DMS79 (cell line): ENCODE data around the gene KCNJ18.
"Not testable (repeated sequence)": the region's sequence is repeated elsewhere in the genome, so short reads cannot be mapped to it uniquely, and the experiment has no call there.

ENCODE experiments used
- DNase-seq: peaks from one replicate; lab custom pipeline; 2025; lab: John Stamatoyannopoulos, UW

The KCNJ18 gene

GRCh38 chr17:21724216-21725006 lies 32.1 kb downstream of the KCNJ18 start:
- not testable (repeated sequence) for DNase-seq

GRCh38 chr17:21731076-21731475 lies 38.8 kb downstream of the KCNJ18 start:
- not testable (repeated sequence) for DNase-seq

GRCh38 chr17:21733931-21734330 lies 41.6 kb downstream of the KCNJ18 start:
- not testable (repeated sequence) for DNase-seq

- not testable (repeated sequence) for DNase-seq
Observed at GRCh38 chr17:21735814-21736213, 43.5 kb downstream of the KCNJ18 start.

- not testable (repeated sequence) for DNase-seq
Observed at GRCh38 chr17:21737015-21737580, 44.8 kb downstream of the KCNJ18 start.

GRCh38 chr17:21738241-21738640 lies 45.9 kb downstream of the KCNJ18 start:
- not testable (repeated sequence) for DNase-seq

- DNase-seq: not testable (repeated sequence)
Observed at GRCh38 chr17:21738877-21739474, 46.7 kb downstream of the KCNJ18 start.

GRCh38 chr17:21739485-21739884 lies 47.2 kb downstream of the KCNJ18 start:
- not testable (repeated sequence) for DNase-seq

- DNase-seq: not testable (repeated sequence)
Observed at GRCh38 chr17:21740836-21741235, 48.5 kb downstream of the KCNJ18 start.

GRCh38 chr17:21741520-21741919 lies 49.2 kb downstream of the KCNJ18 start:
- DNase-seq: not testable (repeated sequence)

- no peak for DNase-seq
Observed at GRCh38 chr17:21742326-21742725, 50.0 kb downstream of the KCNJ18 start.

GRCh38 chr17:21744151-21744550 lies 51.8 kb downstream of the KCNJ18 start:
- not testable (repeated sequence) for DNase-seq

- DNase-seq: not testable (repeated sequence)
Observed at GRCh38 chr17:21744621-21745020, 52.3 kb downstream of the KCNJ18 start.

GRCh38 chr17:21745385-21746054 lies 53.2 kb downstream of the KCNJ18 start:
- DNase-seq: not testable (repeated sequence)

- not testable (repeated sequence) for DNase-seq
Observed at GRCh38 chr17:21746415-21746814, 54.1 kb downstream of the KCNJ18 start.

- not testable (repeated sequence) for DNase-seq
Observed at GRCh38 chr17:21747195-21747915, 55.0 kb downstream of the KCNJ18 start.

GRCh38 chr17:21748686-21749085 lies 56.4 kb downstream of the KCNJ18 start:
- not testable (repeated sequence) for DNase-seq

- not testable (repeated sequence) for DNase-seq
Observed at GRCh38 chr17:21749696-21750531, 57.6 kb downstream of the KCNJ18 start.

GRCh38 chr17:21751111-21751510 lies 58.8 kb downstream of the KCNJ18 start:
- not testable (repeated sequence) for DNase-seq
